ENCODE measurements around the gene SEPTIN2. TPM values are rescaled to one million over a fixed set of nuclear protein-coding genes. Genes with fewer than 3 reads are reported as not detected.

SEPTIN2 gene
- total RNA-seq, 4 donors from 2014 or later: 126 to 233 (median 165) TPM

DNA sequence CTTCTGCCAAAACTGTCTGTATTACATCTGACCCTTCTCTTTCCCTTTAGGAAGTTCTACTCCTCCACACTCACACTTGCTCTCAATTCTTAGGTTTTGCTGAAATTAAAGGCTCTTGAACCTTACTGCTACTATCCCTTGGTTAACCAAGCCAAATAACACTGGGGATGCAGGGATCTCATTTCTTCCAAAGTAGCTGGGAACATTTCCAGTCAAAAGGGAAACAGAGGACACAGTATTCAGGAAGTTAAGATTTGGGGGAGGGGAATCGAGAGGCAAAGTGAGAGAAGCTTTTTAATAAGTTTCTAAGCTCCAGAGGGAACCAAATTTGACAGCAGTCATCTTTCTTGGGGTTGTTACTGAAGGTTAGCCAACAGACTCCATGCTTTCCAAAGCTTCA is 6.2 kb downstream of the SEPTIN2 start:
- Histone ChIP-seq H3K4me1 (peaks cover 69% of the 10 kb centered on the region), H3K27ac (no peak overlapping the region), H3K4me3 (no peak overlapping the region), H3K27me3 (no peaks in the 10 kb centered on the region), H3K9me3 (no peaks in the 10 kb centered on the region), H3K36me3 (peaks cover 3% of the 10 kb centered on the region)
- 44% methylated on average over 1 of the region's 1 CpG for WGBS
- no peak for DNase-seq (ENCODE audit: low spot score in 2 of 2)
- TF ChIP-seq POLR2A (IDR thresholded peaks at IDR 0.05): no peak
- no peak for TF ChIP-seq CTCF (IDR thresholded peaks at IDR 0.05)
- no peak for TF ChIP-seq EP300 (IDR thresholded peaks at IDR 0.05)
- no peak for TF ChIP-seq POLR2AphosphoS5 (IDR thresholded peaks at IDR 0.05)

GRCh38 chr2:241323778-241324177 is 8.1 kb downstream of the SEPTIN2 start:
- Histone ChIP-seq H3K4me3 (no peak overlapping the region), H3K27me3 (no peaks in the 10 kb centered on the region), H3K4me1 (peaks cover 50% of the 10 kb centered on the region), H3K36me3 (peaks cover 3% of the 10 kb centered on the region), H3K9me3 (no peaks in the 10 kb centered on the region), H3K27ac (no peak overlapping the region)
- DNase-seq (ENCODE audit: low spot score in 2 of 2): no peak
- no peak for TF ChIP-seq CTCF (IDR thresholded peaks at IDR 0.05)
- no peak for TF ChIP-seq POLR2A (IDR thresholded peaks at IDR 0.05)
- no peak for TF ChIP-seq EP300 (IDR thresholded peaks at IDR 0.05)
- no peak for TF ChIP-seq POLR2AphosphoS5 (IDR thresholded peaks at IDR 0.05)
- WGBS: 81% methylated on average over 5 of the region's 5 CpGs

- H3K27me3 ChIP-seq: no peaks in the 10 kb centered on the region
- H3K27ac ChIP-seq: no peak overlapping the region
- no peaks in the 10 kb centered on the region for H3K9me3 ChIP-seq
- no peak for DNase-seq (ENCODE audit: low spot score in 2 of 2)
- TF ChIP-seq CTCF (IDR thresholded peaks at IDR 0.05): no peak
- TF ChIP-seq POLR2AphosphoS5 (IDR thresholded peaks at IDR 0.05): no peak
- no peak for TF ChIP-seq POLR2A (IDR thresholded peaks at IDR 0.05)
- TF ChIP-seq EP300 (IDR thresholded peaks at IDR 0.05): no peak
- peaks cover 11% of the 10 kb centered on the region for H3K36me3 ChIP-seq
- peaks cover 46% of the 10 kb centered on the region for H3K4me1 ChIP-seq
- no peak overlapping the region for H3K4me3 ChIP-seq
Measured at GRCh38 chr2:241324775-241325174, 9.1 kb downstream of the SEPTIN2 start.

GRCh38 chr2:241325257-241325656 is 9.5 kb downstream of the SEPTIN2 start:
- H3K27ac ChIP-seq: no peak overlapping the region
- no peaks in the 10 kb centered on the region for H3K9me3 ChIP-seq
- TF ChIP-seq POLR2A (IDR thresholded peaks at IDR 0.05): no peak
- no peak for TF ChIP-seq CTCF (IDR thresholded peaks at IDR 0.05)
- TF ChIP-seq EP300 (IDR thresholded peaks at IDR 0.05): no peak
- H3K4me3 ChIP-seq: no peak overlapping the region
- H3K36me3 ChIP-seq: peaks cover 11% of the 10 kb centered on the region
- 87% methylated on average over 1 of the region's 1 CpG for WGBS
- no peaks in the 10 kb centered on the region for H3K27me3 ChIP-seq
- peaks cover 46% of the 10 kb centered on the region for H3K4me1 ChIP-seq
- no peak for DNase-seq (ENCODE audit: low spot score in 2 of 2)

DNA sequence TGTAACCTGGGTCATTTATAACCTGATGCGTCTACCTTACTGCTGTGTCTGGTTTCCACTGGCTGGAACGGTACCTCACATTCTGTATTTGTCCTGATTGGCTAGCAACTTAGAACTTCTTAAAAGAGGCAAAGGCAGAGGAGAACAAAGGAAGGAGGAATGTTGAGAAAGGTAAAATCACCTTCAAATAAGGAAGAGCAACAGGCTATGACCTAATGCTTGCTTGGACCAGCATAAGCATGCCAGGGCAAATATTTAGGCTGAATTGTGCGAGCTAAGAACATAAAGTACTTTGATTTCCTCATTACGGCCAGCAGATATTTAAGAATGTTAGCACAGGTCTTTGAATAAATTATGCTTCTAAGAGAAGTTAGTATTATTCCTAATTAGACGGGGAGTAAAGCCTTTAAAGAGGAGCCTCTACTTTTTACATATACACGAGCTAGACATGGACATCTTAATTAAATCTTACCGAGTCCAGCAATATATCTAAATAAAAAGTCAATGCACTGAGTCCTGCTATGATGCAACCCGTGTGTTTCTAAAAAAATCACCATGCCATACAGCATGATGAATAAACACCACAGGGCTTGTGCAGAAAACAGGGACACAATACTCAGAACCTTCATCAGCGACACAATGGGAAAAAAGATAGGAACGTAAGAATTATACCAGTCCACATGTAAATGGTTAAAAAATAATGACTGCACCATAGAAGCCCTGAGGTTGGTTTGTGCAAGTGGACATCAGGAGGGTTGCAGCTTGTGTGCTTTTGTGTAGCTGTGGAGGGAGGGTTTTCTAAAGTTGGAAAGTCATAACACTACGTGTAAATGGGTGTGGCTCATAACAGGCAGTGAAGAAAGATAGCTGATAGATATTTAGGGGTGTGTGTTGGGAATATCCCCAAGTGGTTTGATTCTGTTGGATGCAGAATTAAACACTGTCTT is 14.2 kb downstream of the SEPTIN2 start:
- DNase-seq (ENCODE audit: low spot score in 2 of 2): no peak
- Histone ChIP-seq H3K36me3 (peaks cover 26% of the 10 kb centered on the region), H3K4me1 (peaks cover 11% of the 10 kb centered on the region), H3K4me3 (no peak overlapping the region), H3K27me3 (no peaks in the 10 kb centered on the region), H3K27ac (no peak overlapping the region), H3K9me3 (no peaks in the 10 kb centered on the region)
- no peak for TF ChIP-seq POLR2A (IDR thresholded peaks at IDR 0.05)
- TF ChIP-seq CTCF (IDR thresholded peaks at IDR 0.05): no peak
- TF ChIP-seq EP300 (IDR thresholded peaks at IDR 0.05): no peak
- TF ChIP-seq POLR2AphosphoS5 (IDR thresholded peaks at IDR 0.05): no peak
- 74% methylated on average over 11 of the region's 11 CpGs for WGBS
